Peyer's patch (tissue), 4 donors: ENCODE data around the gene PLEKHG5. TPM values are rescaled to one million over a fixed set of nuclear protein-coding genes. Genes with fewer than 3 reads are reported as not detected.

ENCODE experiments used
- DNase-seq, 3 donors: peaks; one replicate each; pipeline ENCODE4 v3.0.0-alpha.2; 2017 to 2019
- H3K27ac ChIP-seq, 4 donors: fragments of 200-600 bp; sonication (generic); one replicate each; pipeline ENCODE4 v1.5.1; 2016 to 2019
- H3K27me3 ChIP-seq, 2 donors: fragments of 200-600 bp; sonication (generic); one replicate each; pipeline ENCODE4 v1.5.1; 2019
- H3K36me3 ChIP-seq, 3 donors: fragments of 200-600 bp; sonication (generic); one replicate each; pipeline ENCODE4 v1.5.1; 2016 to 2019
- H3K4me1 ChIP-seq, 4 donors: fragments of 200-600 bp; sonication (generic); one replicate each; pipeline ENCODE4 v1.5.1; 2016 to 2019
- H3K4me3 ChIP-seq, 4 donors: fragments of 200-600 bp; sonication (generic); 1 replicate in 3 of 4; 2 replicates in 1 of 4; pipeline ENCODE4 v1.5.1; 2016 to 2019; ENCODE audit warnings: mild to moderate bottlenecking in 1 of 4
- H3K9me3 ChIP-seq, 4 donors: fragments of 200-600 bp; sonication (generic); one replicate each; pipeline ENCODE4 v1.5.1; 2016 to 2019; ENCODE audit warnings: mild to moderate bottlenecking in 1 of 4
- POLR2A ChIP-seq, 2 donors: fragments of 450-650 bp; IDR thresholded peaks; one replicate each; pipeline ENCODE4 v1.5.1; 2017; ENCODE audit warnings: antibody characterized with exemption in 2 of 2, mild to moderate bottlenecking in 2 of 2, moderate library complexity in 2 of 2
- small RNA-seq, 2 donors: library from RNA; depleted of rRNA; stranded (forward); fragments of <200 nt; gene quantifications; one replicate each; pipeline ENCODE3, GENCODE V24; 2016
- total RNA-seq, 4 donors: library from RNA; depleted of rRNA; stranded (reverse); fragments of >200 nt; gene quantifications; one replicate each; pipeline ENCODE4 v1.1.0, GENCODE V29; 2016
- TF ChIP-seq, protein P1 (sequence below), 6 experiments: fragments of 450-650 bp in 4 of 6; fragments of 200-600 bp in 2 of 6; sonication (generic) in 1 of 6; IDR thresholded peaks; one replicate each; pipeline ENCODE4 v1.5.1; 2017 to 2019; ENCODE audit warnings: antibody characterized with exemption in 6 of 6, mild to moderate bottlenecking in 3 of 6, moderate library complexity in 1 of 6

The PLEKHG5 gene
- total RNA-seq, 4 donors from 2014 or later: 17.7 to 56.9 (median 45.4) TPM

DNA sequence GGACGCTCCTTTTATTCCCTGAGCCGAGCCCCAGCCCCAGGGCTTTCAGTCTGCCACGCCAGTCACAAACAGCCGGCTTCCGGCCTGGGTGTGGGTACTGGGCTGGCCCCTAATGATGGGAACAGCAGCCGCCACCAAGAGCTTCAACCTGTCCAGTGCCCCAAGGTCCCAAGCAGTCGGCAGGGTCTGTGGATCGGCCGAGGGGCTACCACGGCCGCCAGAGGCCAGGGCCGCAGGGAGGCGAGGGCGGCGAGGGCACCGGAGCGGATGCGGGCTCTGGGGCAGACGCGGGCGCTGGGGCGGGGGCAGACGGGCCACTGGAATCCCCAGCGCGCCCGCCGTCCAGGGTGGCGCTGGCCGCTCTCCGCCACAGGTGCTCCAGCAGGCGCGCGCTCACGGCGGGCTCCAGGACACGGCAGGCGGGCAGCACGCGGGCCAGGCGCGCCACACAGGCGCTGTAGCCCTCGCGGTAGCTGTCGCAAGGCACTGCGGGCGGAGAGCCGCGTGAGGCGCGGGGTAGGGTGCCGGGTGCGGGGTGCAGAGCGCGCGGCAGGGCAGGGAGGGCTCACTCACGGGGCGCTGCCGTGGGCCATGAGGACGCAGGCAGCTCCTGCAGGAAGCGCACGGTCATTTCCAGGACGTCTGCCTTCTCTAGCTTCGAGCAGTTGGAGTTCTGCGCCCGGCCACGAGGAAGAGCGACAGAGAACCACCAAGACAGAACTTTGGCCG lies 72.6 kb downstream of the PLEKHG5 start:
- TF ChIP-seq POLR2A (IDR thresholded peaks at IDR 0.05): no peak
- TF ChIP-seq, protein P1, sequence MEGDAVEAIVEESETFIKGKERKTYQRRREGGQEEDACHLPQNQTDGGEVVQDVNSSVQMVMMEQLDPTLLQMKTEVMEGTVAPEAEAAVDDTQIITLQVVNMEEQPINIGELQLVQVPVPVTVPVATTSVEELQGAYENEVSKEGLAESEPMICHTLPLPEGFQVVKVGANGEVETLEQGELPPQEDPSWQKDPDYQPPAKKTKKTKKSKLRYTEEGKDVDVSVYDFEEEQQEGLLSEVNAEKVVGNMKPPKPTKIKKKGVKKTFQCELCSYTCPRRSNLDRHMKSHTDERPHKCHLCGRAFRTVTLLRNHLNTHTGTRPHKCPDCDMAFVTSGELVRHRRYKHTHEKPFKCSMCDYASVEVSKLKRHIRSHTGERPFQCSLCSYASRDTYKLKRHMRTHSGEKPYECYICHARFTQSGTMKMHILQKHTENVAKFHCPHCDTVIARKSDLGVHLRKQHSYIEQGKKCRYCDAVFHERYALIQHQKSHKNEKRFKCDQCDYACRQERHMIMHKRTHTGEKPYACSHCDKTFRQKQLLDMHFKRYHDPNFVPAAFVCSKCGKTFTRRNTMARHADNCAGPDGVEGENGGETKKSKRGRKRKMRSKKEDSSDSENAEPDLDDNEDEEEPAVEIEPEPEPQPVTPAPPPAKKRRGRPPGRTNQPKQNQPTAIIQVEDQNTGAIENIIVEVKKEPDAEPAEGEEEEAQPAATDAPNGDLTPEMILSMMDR (IDR thresholded peaks at IDR 0.05): peak in 1 of 6 experiments; percentile 6
- Histone ChIP-seq H3K4me1 (peaks cover 3 to 53% (median 25%) of the 10 kb centered on the region in 4 donors), H3K9me3 (peaks cover 0 to 3% (median 0%) of the 10 kb centered on the region in 4 donors), H3K36me3 (no peaks in the 10 kb centered on the region), H3K27me3 (peaks cover 0 to 31% of the 10 kb centered on the region in 2 donors), H3K27ac (peak overlapping the region in 1 of 4 donors; percentile 21), H3K4me3 (peak overlapping the region in 2 of 4 donors; percentile 56 to 58)
- DNase-seq: peak in 1 of 3 donors; percentile 61

DNA sequence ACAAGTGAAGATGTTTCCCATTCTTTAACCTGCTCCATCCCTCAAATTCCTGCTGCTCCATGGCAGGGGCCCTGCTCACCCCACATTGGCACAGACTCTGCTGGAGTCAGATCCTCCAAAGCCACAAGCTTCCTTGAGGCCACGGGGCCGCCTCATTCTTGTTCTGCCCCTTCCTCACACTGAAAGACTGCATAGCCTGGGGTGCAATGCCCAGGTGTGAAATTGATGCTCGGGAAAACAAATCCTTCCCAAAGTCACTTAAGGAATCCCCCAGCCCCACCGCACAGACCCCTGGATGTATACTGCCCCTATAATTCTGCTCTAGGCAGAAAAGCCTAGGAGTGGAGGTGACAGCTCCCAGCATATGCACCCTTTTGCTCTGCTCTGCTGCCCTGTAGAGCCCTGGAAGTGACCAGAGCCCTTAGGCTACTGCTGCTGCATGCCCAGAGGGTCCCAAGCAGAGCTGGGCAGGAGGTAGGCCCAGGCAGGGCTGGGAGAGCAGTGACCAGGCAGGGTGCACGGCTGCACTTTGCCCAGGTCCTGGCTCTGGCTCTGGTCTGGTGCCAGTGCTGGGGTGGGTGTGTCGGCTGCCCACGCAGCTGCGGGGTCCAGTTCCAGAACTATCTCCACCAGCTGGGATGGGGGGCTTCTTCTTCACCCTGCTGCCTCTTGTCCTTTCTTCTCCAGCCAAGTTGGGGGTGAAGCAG lies 73.4 kb downstream of the PLEKHG5 start:
- peaks cover 0 to 29% of the 10 kb centered on the region in 2 donors for H3K27me3 ChIP-seq
- TF ChIP-seq POLR2A (IDR thresholded peaks at IDR 0.05): no peak
- TF ChIP-seq, protein P1 (IDR thresholded peaks at IDR 0.05): no peak
- H3K4me1 ChIP-seq: peaks cover 3 to 46% (median 20%) of the 10 kb centered on the region in 4 donors
- no peak overlapping the region for H3K27ac ChIP-seq
- H3K9me3 ChIP-seq: peaks cover 0 to 3% (median 0%) of the 10 kb centered on the region in 4 donors
- H3K4me3 ChIP-seq: peak overlapping the region in 2 of 4 donors; percentile 56 to 58
- DNase-seq: peak in 1 of 3 donors; percentile 63
- H3K36me3 ChIP-seq: no peaks in the 10 kb centered on the region

Small RNAs within 50 kb of the gene (small RNA-seq; reads per million reads assigned to genes)
- gene MIR4252 (0 reads per million in 2 donors), gene RNU6-731P (0 reads per million in 2 donors)

Other genes with a start within 250 kb of the PLEKHG5 start
- not detected for gene HES3, start 247.5 kb downstream of the PLEKHG5 start, total RNA-seq
- 100 to 1,000 TPM in 3 of 4 donors, 1 to 10 TPM in 1; 3.3 to 162 (median 121) TPM for gene GPR153, start 230.6 kb downstream of the PLEKHG5 start, total RNA-seq
- 10 to 100 TPM; 38.4 to 93.2 (median 67.1) TPM for gene ACOT7, start 97.9 kb downstream of the PLEKHG5 start, total RNA-seq
- 10 to 100 TPM in 1 of 4 donors, 1 to 10 TPM in 3; 2.5 to 15.9 (median 5.2) TPM for gene HES2, start 71.7 kb downstream of the PLEKHG5 start, total RNA-seq
- 100 to 1,000 TPM in 3 of 4 donors, 10 to 100 TPM in 1; 17.3 to 390 (median 306) TPM for gene ESPN, start 66.9 kb downstream of the PLEKHG5 start, total RNA-seq
- gene TNFRSF25, start 25.5 kb downstream of the PLEKHG5 start, total RNA-seq: 10 to 100 TPM; 31.0 to 88.4 (median 61.5) TPM
- gene NOL9, start 62.8 kb upstream of the PLEKHG5 start, total RNA-seq: 10 to 100 TPM; 19.0 to 28.0 (median 22.5) TPM
- not detected for gene TAS1R1, start 63.6 kb upstream of the PLEKHG5 start, total RNA-seq
- 10 to 100 TPM; 27.0 to 80.9 (median 38.2) TPM for gene ZBTB48, start 88.3 kb upstream of the PLEKHG5 start, total RNA-seq
- gene KLHL21, start 111.2 kb upstream of the PLEKHG5 start, total RNA-seq: 10 to 100 TPM; 14.4 to 25.1 (median 18.2) TPM
- gene PHF13, start 122.1 kb upstream of the PLEKHG5 start, total RNA-seq: 1 to 10 TPM; 3.3 to 7.4 (median 6.0) TPM
- gene THAP3, start 133.2 kb upstream of the PLEKHG5 start, total RNA-seq: 10 to 100 TPM in 3 of 4 donors, 1 to 10 TPM in 1; 9.9 to 22.8 (median 18.8) TPM
- 100 to 1,000 TPM in 1 of 4 donors, 10 to 100 TPM in 3; 62.9 to 119 (median 63.4) TPM for gene DNAJC11, start 210.1 kb upstream of the PLEKHG5 start, total RNA-seq